HG03060 (cell line): ENCODE results near the gene HSPG2.

Experiments used
- ATAC-seq: cut with Tn5 transposase; IDR thresholded peaks from one replicate; pipeline ENCODE4 v1.9.1; 2021; ENCODE audit warnings: low read depth, moderate number of reproducible peaks; ENCODE audit not compliant: unreplicated experiment

Gene HSPG2

DNA sequence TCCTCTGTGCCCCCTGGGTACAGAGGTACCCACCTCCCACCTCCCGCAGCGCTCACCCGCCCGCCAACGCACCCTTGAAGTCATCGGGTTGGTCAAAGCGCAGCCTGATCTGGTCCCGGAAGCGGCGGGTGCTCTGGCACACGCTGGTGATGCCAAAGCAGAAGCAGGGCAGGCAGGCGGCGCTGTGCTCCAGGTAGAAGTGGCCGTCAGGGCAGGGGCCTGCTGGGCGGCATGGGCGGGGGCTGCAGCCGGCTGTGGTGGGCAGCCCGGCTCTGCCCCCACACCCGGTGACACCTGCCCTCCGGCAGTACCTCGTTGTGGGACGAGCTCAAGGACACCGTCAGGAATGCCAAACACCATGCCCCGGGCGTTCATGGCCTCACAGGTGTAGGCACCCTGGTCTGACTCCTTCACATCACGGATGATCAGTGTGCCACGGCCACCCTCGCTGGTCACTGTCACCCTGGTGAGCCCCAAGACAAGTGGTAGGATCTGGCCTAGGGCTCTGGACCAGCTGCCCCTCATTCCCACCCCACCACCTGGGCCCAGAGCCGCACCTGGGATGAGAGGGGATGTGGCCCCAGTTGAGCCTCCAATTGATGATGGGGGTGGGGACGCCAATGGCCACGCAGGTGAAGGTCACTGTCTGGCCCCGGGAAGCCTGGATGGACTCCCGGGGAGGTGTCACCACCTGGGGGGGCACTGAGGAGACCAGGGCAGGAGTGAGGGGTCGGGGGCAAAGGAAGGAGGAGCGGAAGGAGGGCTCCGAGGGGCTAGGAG is 52.5 kb downstream of the HSPG2 start:
- no peak for ATAC-seq

DNA sequence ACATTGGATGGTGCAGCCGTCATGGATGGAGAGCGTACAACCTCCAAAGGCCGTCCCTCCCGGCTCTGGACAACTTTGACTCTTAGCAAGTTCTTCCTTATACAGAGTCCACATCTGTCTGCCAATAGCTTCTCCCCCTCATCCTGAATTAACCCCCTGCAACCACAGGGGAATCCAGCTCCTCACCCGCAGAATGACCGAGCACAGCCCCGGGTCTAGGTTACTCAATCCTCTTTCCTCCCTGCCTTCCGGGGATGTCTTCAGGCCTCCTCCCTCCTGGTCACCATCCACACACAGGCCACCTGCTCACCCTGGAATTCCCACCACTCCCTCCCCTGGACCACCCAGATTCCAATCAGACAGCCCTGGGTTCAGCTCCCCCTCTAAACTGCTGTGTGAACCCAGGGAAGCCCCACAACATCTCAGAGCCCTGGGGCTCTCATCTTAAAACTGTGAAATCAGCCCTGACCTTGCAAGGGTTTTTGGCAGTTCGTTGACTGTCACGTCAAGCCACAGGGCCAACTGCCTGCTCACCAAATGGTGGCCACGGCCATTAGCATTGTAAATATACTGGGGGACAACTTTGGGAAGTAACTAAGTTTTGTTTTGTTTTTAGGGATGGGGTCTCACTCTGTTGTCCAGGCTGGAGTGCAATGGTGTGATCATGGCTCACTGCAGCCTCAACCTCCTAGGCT is 54.2 kb downstream of the HSPG2 start:
- ATAC-seq = no peak

DNA sequence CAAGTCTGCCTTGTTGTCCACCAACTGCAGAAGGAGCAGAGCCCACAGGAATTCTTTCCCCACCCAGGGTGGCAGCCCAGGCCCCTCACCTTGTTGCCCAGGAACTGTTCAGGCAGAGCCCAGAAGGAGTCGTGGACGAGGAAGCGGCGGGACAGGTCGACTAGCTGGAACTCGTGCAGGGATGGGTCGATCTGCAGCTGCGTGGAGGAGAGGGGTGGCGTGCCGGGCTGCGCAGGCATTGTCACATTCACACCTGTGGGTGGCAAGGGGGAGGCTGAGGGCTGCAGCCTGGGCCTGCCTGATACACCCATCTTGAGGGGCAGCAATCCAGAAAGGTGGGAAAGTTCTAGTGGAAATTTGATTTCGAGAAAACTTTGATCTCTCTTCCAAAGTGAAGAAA is 55.9 kb downstream of the HSPG2 start:
- no peak for ATAC-seq

DNA sequence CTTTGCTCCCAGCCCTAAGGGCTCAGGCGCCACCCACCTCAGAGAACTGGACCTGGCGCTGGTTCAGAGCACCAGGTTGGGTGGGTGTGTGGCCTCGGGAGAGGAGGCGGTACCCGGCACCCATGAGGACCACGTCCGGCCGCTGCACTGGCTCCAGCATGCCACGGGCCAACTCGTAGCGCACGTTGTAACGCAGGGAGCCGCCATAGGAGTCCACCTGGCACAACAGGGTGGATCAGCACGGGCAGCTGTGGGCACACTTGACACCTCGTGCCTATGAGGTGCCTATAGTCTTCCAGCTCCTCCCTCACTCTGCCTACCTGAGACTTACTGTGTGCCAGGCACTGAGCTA is 56.5 kb downstream of the HSPG2 start:
- no peak for ATAC-seq

DNA sequence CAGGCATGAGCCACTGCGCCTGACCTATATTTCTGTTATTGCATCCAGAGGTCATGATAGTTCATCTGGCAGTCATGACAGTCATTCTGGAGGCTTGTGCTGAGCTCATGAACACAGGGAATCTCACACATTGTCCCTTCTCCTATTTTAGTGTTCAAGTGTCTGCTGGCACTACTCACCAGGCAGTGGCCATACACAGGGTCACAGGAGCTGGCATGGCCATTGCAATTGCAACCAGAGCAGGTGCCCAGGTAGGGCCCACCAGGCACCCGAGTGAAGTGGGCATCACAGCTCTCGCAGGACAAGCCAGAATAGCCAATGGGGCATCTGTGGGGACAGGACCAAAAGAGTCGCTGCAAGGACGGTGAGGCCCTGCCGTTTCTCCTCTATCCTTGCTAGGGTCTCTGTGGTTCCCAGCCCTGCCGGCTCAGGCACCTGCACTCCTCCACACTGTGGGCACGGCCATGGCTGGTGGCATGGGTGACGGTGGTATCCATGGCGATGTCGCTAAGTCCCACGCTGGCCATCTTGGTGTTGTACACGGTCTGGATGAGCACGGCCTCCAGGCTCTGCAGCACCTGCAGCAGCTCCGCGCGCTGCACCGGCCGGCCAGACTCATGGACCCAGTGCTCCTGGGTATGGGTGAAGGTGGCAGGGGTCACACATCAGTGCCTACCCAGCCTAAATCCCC is 57.0 kb downstream of the HSPG2 start:
- no peak for ATAC-seq

DNA sequence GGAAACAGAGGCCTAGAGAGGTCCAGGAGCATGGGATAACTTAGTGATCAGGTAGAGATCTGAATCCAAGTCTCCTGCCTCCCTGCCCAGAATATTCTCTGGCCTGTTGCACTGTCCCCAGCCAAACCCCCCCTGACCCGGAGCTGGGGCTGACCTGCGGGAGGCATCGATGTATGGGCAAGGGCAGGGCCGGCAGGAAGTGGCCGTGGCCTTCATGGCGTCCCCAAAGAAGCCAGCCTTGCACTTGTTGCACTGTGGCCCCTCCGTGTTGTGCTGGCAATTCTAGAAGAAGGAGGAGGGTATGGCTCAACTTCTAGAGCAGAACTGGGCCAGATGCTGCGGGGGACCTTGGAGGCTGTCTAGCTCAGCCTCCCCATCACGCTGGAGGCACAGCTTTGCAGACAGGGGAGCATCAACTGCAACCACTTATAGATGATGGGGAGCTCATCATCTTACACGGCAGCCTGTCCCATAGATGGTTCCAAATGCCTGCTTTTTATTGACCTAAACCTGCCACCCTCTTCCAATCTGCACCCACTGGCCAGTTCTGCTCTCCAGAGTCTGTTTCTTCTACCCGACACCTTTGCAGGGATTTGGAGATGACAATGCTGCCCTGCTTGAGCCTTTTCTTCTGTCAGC is 58.2 kb downstream of the HSPG2 start:
- ATAC-seq = no peak

DNA sequence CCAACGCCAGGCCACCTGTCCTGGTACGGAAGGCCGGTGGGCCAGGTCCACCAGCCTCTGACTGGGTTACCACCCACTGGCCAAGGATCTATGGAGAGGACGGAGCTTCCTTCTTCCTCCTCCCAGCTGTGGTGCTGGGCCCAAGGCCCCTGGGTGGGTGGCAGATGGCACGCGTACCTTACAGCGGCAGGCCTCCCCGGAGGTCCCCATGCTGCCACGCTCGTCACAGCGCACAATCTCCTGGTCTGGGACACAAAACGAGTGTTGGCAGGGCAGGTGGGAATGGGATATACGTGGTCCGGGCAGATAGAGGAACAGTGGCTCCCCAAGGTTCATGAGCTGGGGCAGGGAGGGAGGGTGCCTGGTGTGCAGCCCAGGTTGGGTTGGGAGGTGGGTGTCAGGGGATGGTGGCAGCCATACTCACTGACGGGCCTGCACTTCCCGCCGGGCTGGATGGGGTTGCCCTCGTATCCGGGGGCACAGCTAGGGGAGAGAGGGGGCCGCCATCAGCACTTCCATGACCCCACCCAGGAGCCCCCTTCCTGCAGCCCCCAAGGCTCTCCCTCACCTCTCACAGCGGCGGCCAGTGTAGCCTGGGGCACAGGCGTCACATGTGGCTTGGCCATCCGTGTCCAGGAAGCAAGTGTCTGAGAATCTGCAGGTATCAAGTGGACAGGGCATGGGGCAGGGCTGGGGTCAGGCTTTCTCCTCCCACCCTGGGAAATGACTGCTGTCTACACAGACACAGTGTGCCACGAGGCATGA is 58.9 kb downstream of the HSPG2 start:
- no peak for ATAC-seq

DNA sequence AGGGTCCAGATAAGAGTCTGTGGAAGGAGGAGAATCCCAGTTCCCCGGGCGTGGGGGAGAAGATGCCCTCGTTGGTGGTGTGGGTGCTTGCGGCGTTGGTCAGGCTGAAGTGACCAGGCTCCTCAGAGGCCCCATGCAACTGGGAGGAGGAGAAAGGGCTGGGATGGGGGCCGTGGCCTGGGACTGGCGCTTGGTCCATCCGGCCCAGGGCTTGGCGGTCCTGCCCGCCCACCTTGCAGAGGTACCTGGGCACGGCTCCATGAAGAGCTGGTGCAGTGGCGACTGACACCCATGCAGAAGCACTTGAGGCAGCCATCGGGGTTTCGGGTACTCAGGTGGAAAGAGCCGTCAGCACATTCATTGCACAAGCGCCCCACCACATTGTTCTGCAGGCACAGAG is 60.8 kb downstream of the HSPG2 start:
- ATAC-seq = no peak

DNA sequence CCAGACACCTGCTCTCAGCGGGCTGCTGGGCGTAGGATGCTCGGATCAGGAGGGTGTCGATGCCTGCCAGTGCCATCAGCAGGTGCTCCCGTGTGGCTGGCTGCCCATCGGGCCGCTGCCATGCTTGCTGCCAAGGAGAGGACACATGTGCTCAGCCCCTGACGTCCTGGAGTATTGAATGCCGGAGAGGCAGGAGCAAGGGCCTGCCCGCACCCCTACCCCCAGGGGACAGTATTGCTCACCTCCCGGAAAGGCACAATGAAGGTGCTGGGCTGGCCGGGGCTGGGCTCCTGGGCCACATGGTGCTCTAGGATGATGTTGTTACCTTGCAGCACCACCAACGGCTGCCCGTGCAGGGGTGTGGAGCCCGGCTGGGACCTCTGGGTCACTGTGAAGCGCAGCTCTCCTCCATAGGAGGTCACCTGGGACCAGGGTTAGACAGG is 61.5 kb downstream of the HSPG2 start:
- no peak for ATAC-seq

DNA sequence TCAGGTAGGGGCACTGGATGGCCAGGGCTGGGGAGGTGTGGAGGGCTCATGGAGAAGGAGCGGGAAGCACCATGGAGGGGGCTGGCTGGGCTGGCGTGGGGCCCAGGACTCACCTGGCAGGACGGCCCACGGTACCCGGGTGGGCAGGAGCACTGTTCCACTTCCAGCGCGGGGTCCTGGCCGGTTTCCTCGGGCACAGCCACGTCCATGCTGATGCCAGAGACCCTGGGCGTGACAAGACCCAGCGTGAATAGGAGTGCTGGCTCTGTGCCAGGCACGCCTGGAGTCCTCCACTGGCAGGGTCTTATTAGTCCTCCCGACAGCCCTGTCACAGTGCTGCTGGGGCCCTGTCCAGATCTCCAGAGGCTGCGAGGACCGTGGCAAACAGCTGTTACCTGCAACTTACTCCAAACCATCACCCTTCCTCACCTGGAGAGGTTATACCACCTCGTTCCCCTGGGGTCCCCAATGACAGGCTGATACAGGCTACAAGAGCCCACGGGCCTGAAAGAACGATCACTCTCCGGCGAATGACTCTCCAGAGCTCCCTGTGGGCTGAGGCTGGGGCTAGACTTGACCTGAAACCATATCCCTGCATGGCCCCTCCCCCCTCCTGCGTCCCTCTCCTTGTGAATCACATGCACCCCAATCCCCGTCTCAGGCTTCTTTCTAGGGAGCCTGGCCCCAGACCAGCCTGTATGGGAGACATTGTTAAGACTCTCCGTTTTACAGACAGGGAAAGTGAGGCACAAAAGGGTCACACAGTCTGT is 62.1 kb downstream of the HSPG2 start:
- ATAC-seq = no peak

DNA sequence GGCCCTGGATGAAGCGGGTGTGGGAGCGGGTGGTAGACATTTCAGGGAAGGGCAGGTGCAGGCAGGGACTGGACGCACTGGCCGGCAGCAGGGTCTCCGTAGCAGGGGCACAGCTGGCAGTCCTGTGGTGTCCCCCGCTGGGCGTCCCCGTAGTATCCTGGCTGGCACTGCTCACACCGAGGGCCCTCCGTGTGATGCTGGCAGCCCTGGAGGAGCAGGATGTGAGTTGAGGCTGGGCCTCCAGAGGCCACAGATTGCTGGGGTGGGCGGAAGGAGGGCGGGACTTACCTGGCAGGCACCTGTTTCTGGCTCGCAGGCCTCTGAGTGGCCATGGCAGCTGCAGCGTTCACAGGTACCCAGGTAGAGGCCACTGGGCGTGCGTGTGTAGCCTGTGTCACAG is 62.8 kb downstream of the HSPG2 start:
- ATAC-seq = no peak

DNA sequence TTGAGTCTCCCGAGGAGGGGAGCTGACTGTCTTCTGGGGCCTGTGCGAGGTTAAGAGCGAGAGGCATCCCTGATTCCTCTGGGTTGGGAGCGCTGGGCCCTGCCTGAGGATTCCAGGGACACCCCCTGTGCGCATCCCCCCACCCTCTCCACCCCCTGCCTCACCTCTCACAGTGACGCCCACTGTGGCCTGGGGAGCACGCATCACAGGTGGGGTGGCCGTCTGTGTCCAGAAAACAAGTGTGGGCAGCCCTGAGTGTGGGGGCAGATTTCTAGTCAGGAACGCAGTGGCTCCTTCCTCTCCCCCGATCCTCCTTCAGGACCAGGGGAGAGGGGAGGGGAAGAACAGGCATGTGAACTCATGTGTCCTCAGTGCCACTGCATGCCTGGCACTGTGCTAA is 63.3 kb downstream of the HSPG2 start:
- no peak for ATAC-seq

DNA sequence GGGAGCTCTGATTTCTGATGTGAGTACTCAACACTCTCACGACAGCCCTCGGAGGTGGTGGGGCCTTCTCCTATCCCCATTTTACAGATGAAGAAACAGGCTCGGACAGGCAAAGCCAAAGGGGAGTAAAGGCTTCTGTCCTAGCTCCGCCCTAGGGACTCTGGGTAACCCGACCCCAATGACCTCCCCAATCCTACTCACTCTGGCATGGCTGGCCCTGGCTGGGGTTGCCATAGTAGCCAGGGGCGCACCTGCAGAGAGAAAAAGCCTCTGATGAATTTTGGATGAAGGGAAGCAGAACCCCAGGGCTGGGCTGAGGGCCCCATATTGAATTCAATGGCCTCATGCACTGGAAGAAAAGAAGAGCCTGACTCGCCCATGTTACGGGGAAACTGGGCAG is 63.9 kb downstream of the HSPG2 start:
- no peak for ATAC-seq

DNA sequence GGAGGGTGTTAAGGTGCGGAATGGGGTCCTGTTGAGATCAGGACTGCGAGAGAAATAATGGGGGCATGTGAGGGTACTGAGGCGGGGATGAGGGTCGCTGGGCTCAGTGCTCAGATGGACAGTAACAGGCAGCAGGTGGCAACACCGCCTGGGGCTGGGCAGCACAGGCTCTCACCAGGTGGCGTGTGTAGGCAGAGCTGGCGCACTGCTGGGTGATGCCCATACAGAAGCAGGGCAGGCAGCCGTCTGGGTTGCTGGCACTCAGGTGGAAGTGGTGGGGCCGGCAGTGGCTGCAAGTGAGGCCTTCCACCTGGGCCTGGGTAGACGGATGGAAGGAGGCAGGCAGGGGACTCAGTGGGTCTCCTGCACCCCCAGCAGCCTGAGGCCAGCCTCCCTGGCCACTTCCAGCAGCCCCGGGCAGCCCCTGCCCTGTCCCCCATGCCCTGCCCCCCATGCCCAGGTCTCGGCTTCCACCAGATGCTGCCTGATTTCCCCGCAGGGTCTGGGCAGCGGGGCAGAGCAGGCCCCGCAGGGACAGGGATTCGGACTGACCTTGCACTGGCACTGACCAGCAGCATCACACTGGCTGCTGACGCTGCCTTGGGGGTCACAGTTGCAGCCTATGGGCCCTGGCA is 64.5 kb downstream of the HSPG2 start:
- no peak for ATAC-seq

DNA sequence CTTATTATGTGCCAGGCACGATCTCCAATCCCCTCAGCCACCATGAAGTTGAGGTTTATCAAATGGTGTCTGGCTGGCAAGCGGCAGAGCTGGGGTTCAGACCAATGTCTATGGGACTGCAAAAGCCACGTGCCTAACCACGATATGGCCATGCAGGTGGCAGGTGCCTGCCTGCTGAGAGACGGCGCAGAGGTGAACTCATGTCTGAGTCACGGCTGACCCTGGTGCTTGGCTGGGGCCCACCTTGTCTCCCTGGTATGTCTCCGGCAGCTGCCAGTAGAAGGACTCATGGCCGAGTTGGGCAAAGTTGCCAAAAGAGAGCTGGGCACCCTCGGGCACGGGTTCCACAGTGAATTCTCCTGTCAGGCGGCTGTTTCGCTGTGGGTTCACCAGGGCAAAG is 65.2 kb downstream of the HSPG2 start:
- no peak for ATAC-seq

DNA sequence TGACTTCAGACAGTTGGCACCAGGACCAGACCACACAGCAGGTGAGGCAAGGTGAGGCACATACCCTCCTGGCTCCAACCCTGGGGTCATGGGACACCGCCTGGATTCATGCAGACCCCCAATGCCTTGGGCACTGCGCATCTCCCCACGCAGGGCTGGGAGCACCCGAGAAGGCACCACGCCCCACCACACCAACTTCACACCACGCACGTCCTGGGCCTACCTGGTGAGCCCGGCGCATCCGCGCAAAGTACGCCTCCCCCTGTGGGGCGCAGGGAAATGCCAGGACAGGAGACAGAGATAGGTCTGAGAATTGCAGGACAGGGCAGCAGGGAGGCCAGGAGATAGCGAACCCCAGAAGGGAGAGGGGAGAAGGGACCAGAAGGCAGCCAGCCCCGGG is 66.5 kb downstream of the HSPG2 start:
- no peak for ATAC-seq

DNA sequence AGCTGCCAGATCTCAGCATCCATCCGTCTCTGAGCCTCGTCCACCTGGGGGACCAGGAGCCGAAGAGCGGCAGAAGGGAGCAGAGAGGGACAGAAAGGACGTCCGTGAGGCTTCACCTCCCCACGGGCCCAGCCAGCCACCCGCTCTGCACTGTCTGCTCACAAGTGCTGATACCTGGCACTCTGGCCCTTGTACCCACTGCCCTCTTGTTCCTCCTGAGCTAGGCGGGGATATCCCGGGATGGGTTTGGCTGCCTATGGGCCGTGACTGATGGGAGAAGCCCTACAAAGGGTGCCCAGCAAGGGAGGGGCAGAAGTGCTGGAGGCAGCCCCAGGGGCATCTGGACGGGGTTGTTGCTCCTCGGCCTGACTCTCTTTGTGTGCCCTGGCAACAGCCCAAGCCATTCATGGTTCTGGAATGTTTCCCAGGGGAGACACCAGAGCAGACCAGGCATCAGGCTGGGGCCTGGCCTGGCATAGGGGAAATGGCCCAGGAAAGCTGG is 67.4 kb downstream of the HSPG2 start:
- ATAC-seq = no peak

DNA sequence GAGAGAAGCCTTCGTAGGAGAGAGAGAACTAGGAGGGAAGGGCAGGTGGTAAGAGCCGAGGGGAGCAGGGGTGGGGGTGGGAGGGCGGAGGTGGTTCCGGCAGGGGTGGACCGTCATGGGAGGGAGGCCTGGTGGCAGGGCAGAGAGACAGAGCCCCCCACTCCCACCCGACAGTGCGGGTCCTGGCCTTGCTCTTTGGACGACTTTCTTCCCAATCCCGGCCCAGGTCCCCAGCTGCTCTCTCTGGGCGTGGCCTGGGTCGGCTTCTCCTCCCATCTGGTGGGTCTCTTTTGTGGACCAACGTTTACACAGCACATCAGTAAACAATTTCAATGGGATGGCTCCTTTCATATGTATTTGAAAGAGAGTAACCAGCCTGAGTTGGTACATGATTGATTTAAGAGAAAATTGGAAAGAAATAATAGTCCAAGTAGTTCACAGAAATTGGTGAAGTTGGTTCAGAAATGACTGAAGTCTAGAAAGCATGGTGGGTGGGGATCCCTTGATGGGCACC is 68.1 kb downstream of the HSPG2 start:
- no peak for ATAC-seq

DNA sequence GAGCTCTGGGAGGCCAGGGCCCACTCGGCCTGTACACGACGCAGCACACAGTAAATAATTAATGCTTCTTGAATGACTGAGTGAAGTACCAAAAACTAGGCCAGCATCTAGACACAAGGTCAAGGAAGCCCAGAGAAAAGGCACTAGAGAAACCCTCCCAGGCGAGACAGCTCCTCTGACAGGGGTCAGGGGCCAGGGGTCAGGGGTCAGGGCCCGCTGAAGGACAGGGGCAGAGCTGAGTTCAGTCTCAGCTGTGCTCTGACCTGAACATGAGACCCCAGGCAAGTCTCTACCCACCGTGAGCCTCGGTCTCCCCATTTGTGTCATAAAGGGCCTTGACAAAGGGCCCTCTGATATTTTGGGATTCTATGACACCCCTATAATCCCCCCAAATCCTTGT is 68.6 kb downstream of the HSPG2 start:
- no peak for ATAC-seq
